KBM-7 (cell line): ENCODE measurements around the gene BEND4.
"Not testable (repeated sequence)": the region's sequence is repeated elsewhere in the genome, so short reads cannot be mapped to it uniquely, and the experiment has no call there.

Experiments
- DNase-seq: peaks from one replicate; pipeline ENCODE4 v3.0.0-alpha.2; 2015
- in situ Hi-C: fragments of 300-500 bp; cut with MboI; formaldehyde crosslinking; loops from 2 replicates; pipeline ENCODE4 v1.14.3; 2020; ENCODE audit warnings: low sequenced_read_pairs, low pct_unique_long_range_greater_than_20kb, mixed read lengths

Gene BEND4

GRCh38 chr4:42152507-42153504 lies at the start of gene BEND4:
Gene BEND4, minus strand, starts transcription at chr4:42152655. Its CDS starts 512 bp downstream, at chr4:42152143.
- no peak for DNase-seq
- in situ Hi-C loops, result no loop called here

GRCh38 chr4:42197341-42197740 lies 44.9 kb upstream of the BEND4 start:
- DNase-seq, result no peak
- in situ Hi-C loops, result no loop called here

GRCh38 chr4:42172921-42173320 lies 20.5 kb upstream of the BEND4 start:
- in situ Hi-C loops, result no loop called here
- no peak for DNase-seq

GRCh38 chr4:42172128-42172790 lies 19.8 kb upstream of the BEND4 start:
- DNase-seq, result no peak
- in situ Hi-C loops, result no loop called here

GRCh38 chr4:42167709-42168108 lies 15.3 kb upstream of the BEND4 start:
- no peak for DNase-seq
- in situ Hi-C loops, result no loop called here

GRCh38 chr4:42166186-42166585 lies 13.7 kb upstream of the BEND4 start:
- in situ Hi-C loops, DNase-seq: not testable (repeated sequence)

- in situ Hi-C loops, result no loop called here
- peak; percentile 41 for DNase-seq
These were observed 7.0 kb upstream of the BEND4 start for GRCh38 chr4:42159271-42160001.

GRCh38 chr4:42151568-42152506 lies 618 bp downstream of the BEND4 start:
- DNase-seq, result peak; percentile 85
- in situ Hi-C loops, result no loop called here

GRCh38 chr4:42150653-42151567 lies 1.5 kb downstream of the BEND4 start:
- peak; percentile 70 for DNase-seq
- in situ Hi-C loops, result no loop called here

GRCh38 chr4:42149004-42149403 lies 3.5 kb downstream of the BEND4 start:
- DNase-seq, result no peak
- in situ Hi-C loops, result no loop called here

- DNase-seq, result no peak
- in situ Hi-C loops, result no loop called here
These were observed 4.0 kb downstream of the BEND4 start for GRCh38 chr4:42148425-42148824.

GRCh38 chr4:42144028-42144427 lies 8.4 kb downstream of the BEND4 start:
- peak; percentile 21 for DNase-seq
- in situ Hi-C loops, result no loop called here

- in situ Hi-C loops, result no loop called here
These were observed 9.9 kb downstream of the BEND4 start for GRCh38 chr4:42142591-42142990.

GRCh38 chr4:42136371-42136770 lies 16.1 kb downstream of the BEND4 start:
- in situ Hi-C loops, result no loop called here
- DNase-seq, result no peak

More at GRCh38 chr4:42142591-42142990, 9.9 kb downstream of the BEND4 start:
- no peak for DNase-seq

GRCh38 chr4:42133006-42133405 lies 19.4 kb downstream of the BEND4 start:
- in situ Hi-C loops, result no loop called here

GRCh38 chr4:42132099-42132498 lies 20.4 kb downstream of the BEND4 start:
- in situ Hi-C loops, result no loop called here
- no peak for DNase-seq

More at GRCh38 chr4:42133006-42133405, 19.4 kb downstream of the BEND4 start:
- no peak for DNase-seq

GRCh38 chr4:42123071-42123644 lies 29.3 kb downstream of the BEND4 start:
- DNase-seq, result no peak
- in situ Hi-C loops, result no loop called here
